OCI-LY1 (cell line): ENCODE measurements around the gene CACNB2.

Experiments used
- CTCF ChIP-seq: fragments of 200-600 bp; sonication (generic), shearing (Covaris generic); IDR thresholded peaks from 2 replicates; pipeline ENCODE4 v1.5.1; 2017; ENCODE audit warnings: mild to moderate bottlenecking, antibody characterized with exemption, low read length, moderate library complexity, mixed read lengths
- EZH2 ChIP-seq: fragments of 200-600 bp; sonication (generic), shearing (Covaris generic); IDR thresholded peaks from 2 replicates; pipeline ENCODE4 v1.8.0; 2017; ENCODE audit warnings: borderline replicate concordance, mixed run types, mild to moderate bottlenecking, antibody characterized with exemption, low read length, moderate library complexity, mixed read lengths

DNA sequence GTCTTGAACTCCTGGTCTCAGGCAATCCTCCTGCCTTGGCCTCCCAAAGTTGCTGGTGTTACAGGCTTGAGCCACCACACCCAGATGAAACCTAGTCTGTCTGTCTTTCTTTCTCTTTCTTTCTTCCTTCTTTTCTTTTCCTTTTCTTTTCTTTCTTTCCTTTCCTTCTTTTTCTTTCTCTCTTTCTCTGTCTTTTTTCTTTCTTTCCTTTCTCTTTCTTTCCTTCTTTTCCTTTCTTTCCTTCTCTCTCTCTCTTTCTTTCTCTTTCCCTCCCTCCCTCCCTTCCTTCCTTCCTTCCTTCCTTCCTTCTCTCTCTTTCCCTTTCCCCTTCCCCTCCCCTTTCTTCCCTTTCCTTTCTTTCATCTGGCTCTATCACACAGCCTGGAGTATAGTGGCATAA lies 185.2 kb downstream of the CACNB2 start:
- TF ChIP-seq EZH2 (no peak), CTCF (no peak)
